HG03135 (cell line): ENCODE measurements around the gene XRCC2.
"Not testable (repeated sequence)": the region's sequence is repeated elsewhere in the genome, so short reads cannot be mapped to it uniquely, and the experiment has no call there.

ENCODE experiments used
- ATAC-seq: cut with Tn5 transposase; IDR thresholded peaks from one replicate; pipeline ENCODE4 v1.9.1; 2021; ENCODE audit warnings: mild to moderate bottlenecking, moderate library complexity; ENCODE audit not compliant: unreplicated experiment

The XRCC2 gene

DNA sequence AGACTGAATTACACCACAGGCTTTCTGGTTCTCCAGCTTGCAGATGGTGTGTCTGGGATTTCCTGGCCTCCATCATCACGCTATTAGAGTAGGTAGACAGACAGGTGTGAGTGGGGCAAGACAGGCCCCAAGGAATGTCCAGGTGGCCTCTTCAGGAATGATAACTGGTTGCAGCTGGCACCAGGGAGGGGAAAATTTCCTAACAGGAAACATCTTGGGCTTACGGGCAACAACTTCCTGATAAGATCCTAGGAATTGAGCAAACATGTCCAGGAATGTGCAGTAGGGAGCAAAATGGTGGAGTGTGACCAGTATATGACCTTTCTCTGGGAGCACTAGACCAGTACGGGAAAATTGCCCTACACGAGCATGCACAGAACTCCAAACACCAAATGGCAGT is 11.3 kb downstream of the XRCC2 start:
- ATAC-seq: no peak

DNA sequence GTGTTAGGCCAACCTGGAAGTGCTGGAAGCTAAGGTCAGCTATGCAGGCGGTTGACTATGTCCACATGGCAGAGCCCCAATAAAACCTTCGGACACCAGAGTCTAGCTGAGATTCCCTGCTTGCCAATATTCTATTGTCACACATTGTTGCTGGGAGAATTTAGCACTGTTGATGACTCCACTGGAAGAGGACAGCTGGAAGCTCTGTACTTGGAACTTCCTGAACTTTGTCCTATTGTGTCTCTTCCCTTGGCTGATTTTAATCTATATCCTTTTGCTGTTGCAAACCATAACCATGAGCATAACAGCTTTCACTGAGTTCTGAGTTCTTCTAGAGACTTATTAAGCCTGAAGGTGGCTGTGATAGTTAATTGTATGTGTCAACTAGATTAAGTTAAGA is 12.0 kb downstream of the XRCC2 start:
- no peak for ATAC-seq

DNA sequence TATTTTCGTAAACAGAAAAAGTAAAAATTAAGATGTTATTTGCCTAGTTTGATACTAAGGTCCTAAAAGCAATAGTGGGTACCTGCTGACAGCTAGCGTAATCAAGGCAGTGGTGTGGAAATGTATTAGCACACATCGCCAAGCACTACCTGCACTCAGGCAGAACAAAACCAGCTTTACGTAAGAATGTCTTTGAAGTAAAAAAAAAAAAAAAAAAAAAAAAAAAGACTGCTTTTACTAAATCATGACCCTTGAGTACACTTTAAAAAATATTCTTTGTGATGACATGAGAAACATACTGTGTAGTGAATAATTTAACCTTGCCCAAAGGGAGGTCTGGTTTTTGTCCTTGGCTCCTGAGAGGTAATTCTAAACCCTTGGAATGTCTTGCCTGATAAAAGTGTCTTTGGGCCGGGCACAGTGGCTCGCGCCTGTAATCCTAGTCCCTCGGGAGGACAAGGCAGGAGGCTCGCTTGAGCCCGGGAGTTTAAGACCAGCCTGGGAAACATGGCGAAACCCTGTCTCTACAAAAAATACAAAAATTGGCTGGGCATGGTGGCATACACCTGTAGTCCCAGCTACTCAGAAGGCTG is 12.7 kb downstream of the XRCC2 start:
- ATAC-seq: no peak

DNA sequence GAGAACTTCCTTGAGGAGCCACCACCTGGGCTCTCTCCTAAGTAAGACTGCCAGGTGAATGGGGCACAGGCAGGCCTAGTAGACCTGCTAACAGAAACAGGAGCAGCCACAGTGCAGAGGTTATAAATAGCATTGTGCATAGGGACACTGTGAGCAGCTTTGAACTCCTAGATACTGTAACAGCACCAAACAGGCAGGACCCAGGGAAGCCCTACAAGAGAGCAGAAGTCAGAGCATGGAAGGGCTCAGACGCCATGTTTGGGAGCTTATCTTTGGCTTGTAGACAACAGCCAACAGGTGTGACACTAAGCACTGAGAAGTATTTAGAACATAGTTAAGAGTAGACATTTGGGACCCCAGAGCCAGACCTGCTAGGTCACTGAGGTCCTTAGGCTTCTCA is 14.5 kb downstream of the XRCC2 start:
- no peak for ATAC-seq

DNA sequence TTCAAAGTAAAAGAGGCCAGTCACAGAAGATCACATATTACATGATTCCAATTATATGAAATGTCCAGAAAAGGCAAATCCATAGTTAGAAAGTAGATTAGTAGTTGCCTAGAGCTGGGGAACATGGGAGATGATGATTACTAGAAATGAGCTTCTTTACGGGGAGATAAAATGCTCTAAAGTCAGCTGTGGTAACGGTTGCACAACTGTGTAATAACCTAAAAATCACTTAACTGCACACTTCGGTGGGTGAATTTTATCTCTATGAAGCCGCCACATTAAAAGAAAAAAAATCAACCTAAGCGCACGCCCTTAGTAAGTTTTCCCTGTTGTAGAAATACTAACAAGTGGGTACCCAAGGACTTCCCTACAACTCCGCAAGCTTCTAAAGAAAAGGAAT is 15.9 kb downstream of the XRCC2 start:
- no peak for ATAC-seq

DNA sequence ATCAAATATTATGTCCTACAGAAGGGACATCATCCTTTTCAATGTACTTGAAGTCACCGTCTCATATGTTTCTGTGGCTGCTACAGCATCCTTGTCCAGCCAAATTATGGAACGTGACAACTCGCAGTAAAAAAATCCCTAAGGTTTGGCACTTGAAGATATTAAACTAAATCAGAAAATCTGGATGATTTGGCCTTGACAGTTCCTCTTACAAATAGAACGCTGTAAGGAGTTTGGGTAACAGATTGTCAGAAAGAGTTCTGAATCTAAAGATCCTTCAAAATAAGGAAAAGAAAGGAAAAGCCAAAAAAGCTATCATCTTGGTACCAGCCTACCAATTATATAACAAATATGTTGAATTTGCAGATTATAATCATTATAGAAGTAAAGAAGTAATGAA is 21.0 kb downstream of the XRCC2 start:
- ATAC-seq: no peak

DNA sequence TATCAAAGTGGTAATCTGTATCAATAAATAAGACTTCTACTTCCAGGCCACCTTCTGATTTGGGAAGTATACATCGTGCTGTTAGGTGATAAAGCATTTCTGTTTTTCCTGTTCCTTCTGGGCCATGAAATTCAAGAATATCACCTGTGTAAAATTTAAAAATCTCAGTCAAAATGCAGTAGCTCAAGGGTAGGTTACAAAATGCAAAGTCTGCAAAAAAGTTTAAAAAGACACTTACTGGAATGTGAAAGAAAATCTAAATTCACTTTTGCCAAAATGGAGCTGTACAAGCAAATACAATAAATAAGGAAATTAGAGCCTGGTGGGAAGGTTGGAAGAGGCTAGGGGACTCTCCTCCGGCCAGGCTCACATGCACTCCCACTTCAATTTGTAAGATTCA is 26.7 kb downstream of the XRCC2 start:
- no peak for ATAC-seq

DNA sequence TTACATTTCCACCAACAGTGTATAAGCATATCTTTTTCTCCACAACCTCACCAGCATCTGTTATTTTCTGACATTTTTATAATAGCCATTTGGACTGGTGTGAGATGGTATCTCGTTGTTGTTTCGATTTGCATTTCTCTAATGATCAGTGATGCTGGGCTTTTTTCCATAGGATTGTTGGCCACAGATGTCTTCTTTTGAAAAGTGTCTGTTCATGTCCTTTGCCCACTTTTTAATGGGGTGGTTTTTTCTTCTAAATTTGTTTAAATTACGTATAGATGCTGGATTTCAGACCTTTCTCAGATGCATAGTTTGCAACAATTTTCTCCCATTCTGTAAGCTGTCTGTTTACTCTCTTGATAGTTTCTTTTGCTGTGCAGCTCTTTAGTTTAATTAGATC is 28.9 kb downstream of the XRCC2 start:
- ATAC-seq: no peak

DNA sequence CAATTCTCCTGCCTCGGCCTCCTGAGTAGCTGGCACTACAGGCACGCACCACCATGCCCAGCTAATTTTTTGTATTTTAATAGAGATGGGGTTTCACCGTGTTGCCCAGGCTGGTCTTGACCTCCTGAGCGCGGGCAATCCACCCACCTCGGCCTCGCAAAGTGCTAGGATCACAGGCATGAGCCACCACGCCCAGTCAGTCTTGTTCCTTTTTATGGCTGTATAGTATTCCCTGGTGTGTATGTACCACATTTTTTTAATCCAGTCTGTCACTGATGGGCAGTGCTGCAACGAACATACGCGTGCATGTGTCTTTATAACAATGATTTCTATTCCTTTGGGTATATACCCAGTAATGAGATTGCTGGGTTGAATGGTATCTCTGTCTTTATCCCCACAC is 29.4 kb downstream of the XRCC2 start:
- ATAC-seq: not testable (repeated sequence)

DNA sequence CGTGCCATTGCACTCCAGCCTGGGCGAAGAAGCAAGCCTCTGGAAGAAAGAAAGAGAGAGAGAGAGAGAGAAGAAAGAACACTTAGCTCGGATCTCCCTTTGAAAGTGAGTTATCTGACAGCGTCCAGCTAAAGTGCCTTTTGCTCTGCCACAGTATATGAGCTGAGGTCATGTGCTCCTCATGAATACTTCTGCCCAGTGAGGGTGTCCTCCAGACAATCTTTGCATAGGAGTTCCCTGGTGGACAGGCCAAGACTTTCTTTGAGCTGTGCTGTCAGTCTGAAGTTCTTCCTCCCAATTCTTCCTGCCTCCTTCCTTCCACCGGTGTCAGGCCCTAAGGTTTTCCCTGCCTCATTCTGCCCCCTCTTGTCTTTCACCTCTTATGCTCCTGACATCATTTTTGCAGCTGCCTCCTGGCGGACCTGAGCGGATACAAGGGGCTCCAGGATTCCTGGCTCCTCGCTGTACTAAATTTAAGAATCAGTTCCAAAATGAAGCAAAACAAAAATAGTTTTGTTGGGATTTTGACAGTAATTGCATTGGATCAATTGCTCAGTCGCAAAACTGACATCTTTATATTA is 31.9 kb downstream of the XRCC2 start:
- ATAC-seq: no peak

DNA sequence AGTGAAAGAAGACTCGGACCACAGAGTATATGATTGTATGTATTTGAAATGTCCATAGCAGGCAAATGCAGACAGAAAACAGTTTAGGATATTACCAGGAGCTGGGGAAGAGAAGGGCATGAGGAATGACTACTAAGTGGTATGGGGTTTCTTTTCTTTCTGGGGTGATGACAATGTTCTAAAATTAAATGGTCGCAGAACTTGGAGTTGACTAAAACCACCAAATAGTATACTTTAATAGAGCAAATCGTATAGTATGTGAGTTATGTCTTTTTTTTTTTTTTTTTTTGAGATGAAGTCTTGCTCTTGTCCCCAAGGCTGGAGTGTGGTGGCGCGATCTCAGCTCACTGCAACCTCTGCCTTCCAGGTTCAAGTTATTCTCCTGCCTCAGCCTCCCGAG is 34.6 kb downstream of the XRCC2 start:
- ATAC-seq: no peak

DNA sequence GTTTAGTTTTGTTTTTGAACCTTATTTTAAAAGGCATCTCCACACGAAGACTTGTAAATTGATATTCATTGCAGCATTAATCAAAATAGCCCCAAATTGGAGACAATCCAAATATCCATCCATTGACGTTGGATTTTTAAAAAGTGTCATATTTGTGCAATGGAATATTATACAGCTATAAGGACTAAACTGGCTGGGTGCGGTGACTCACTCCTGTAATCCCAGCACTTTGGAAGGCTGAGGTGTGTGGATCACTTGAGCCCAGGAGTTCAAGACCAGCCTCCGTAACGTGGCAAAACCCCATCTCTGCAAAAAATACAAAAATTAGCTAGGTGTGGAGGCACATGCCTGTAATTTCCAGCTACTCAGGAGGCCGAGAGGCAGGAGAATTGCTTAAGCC is 35.1 kb downstream of the XRCC2 start:
- ATAC-seq: no peak

DNA sequence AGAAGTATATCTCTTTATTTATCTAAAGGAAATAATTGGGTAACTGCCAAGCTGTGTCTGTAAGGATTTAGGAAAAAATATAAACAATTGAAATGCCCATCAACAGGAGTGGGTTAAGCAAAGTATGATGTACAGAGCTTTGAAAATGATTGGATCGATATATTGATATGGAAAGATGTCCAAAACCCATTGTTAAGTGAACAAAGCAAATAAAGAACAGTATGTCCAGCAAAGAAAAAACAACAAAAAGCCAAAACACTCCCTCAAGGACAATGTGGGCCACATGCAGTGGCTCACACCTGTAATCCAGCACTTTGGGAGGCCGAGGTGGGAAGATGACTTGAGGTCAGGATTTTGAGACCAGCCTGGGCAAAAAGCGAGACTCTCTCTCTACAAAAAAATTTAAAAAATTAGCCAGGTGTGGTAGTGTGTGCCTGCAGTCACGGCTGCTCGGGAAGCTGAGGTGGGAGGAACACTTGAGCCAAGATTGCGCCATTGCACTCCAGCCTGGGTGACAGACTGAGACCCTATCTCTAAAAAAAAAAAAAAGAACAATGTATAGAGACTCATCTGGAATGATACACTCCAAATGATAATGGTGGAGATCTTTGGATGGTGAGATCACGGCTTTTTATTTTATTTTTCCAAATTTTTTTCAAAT is 37.9 kb downstream of the XRCC2 start:
- ATAC-seq: no peak

DNA sequence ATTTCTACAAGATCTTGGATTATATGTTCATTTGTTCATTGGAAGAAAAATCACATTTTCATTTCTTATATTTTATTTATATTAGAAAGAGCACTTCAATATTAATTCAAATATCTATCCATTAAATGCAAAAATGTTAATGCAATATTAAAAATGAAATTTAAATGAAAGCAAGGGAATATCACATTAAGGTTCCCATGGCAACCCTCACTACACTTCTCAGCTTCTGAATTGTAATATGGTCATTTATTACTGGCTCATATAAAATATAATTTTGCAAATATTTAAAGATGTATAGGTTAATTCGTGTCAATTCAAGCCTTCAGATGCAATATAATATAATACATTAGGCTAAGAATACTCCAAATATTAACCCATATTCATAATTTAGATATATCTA is 38.8 kb downstream of the XRCC2 start:
- ATAC-seq: no peak

DNA sequence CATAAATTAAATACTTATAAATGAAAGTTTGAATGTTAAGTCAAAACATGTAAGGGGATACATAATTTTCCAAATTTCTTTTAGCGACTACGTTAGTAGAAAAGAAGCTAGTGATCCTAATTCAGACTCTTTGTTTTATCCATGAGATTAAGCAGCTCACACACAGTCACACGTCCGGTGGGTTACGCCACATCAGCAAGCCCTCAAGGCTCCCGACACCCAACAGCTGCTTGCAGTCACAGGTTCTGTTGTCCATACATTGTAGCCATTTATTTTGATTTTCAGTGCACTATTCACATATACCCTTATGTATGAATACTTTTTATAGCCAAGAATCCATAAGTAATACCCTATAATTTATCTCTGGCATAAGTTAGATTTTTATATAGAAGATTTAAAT is 39.5 kb downstream of the XRCC2 start:
- no peak for ATAC-seq

DNA sequence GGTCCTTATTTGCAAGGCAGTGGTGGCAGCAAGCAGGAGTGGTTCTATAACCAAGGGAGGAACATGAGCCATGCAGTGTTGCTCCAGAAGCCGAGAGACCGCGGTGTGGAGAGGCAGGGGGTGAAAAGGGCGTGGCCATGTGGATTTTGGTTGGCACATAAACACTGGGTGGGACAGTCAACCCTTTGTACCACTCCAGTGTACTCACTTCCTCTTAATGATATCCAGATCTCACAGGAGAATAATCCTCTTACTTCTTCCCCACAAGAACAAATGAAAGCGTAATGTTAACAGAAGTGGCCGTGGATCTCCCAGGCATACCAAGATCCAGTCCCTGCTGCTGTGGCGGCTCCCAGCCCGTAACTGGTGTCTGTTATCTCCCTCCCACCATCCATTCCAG is 42.4 kb downstream of the XRCC2 start:
- no peak for ATAC-seq

DNA sequence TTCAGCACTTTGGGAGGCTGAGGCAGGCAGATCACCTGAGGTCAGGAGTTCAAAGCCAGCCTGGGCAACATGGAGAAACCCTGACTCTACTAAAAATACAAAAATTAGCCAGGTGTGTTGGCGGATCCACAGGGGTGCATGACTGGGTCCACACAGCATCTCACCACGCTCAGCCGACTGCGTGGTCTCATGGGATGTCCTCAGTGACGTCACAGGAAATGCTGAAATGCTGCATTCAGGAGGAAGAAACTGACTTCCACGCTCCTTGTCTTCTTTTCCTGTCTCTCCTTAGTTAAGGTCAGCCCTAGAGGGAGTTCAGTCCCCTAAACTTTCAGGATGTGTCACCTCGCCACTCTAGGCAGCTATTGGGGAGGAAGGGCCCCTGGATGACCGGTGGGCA is 42.9 kb downstream of the XRCC2 start:
- no peak for ATAC-seq

DNA sequence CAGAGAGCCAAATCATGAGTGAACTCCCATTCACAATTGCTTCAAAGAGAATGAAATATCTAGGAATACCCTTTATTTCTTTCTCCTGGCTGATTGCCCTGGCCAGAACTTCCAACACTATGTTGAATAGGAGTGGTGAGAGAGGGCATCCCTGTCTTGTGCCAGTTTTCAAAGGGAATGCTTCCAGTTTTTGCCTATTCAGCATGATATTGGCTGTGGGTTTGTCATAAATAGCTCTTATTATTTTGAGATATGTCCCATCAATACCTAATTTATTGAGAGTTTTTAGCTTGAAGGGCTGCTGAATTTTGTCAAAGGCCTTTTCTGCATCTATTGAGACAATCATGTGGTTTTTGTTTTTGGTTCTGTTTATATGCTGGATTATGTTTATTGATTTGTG is 47.2 kb downstream of the XRCC2 start:
- ATAC-seq: not testable (repeated sequence)

DNA sequence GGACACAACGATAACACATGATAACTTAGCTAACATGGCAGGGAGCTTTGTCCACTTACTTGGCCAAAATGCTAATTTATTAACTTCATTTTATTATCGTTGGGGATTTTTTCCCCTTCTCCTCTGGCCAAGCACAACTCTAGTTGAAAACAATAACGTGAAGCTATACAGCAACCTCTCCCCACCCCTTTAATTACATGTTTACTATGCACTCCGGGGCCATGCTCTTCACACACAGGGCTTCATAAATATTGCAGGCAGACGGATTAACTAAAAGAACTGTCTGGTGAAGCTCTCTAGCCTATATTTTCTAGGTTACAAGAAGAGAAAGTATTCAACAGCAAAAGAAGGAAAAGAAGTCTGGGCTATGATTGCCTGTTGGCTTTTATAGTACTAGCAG is 51.7 kb downstream of the XRCC2 start:
- no peak for ATAC-seq

DNA sequence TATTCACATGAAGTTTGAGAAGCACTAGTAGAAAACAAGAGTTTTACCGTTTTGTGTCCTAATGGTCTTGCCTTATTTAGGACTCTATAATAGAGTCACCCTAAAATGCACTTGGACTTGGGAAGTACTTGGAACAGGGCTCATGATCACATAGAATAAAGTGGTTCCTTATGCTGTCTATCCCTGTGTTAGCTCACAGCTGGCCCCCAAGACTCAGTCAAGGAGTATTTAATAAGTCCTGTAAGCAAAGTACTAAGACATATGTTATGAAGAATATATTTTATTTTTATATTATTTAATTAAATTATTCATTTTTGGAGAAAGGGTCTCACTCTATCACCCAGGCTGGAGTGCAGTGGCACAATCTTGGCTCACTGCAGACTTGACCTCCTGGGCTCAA is 54.5 kb downstream of the XRCC2 start:
- no peak for ATAC-seq

DNA sequence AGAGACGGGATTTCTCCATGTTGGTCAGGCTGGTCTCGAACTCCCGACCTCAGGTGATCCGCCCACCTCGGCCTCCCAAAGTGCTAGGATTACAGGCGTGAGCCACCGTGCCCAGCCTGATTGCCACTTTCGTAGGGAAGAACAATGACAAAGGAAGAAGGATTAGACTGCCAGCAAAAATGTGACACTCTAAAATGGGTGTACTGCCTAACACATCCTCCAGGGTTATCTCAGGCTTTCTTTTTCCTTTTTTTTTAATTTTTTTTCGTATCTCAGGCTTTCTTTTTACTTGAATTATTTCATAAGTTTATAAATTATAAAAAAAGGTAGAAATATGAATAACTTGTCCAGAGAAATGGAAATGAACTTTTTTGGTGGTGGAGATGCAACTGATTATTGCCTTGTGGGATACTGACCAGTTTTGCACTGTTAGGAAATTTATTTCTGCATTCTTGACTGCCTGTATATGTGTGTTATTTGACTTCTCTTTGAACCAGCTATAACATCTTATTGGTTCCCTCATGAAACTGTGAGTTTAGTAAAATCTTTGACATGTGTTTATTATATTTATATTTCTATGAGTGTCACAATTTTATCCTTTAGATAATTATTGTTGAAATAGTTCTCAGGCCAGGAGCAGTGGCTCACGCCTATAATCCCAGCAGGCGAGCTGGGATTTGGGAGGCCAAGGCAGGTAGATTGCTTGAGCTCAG is 56.8 kb downstream of the XRCC2 start:
- ATAC-seq: no peak

DNA sequence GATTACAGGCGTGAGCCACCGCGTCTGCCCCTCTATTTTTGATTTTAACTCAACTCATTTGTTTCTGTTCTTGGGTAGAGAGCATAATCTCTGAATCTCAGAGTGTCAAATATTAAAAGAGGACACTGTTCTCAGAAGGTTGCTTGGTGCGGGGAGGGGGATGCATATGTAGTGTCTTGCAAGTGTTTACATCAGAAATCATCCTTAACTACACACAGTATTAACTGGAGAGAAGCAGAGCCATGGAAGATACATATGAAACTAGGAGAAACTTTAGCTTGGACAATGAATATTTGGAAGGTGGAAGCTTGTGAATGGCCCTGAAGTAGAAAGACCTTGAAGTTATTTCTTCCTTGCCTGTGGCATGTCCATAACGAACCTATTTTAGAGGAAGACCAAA is 57.5 kb downstream of the XRCC2 start:
- no peak for ATAC-seq
